DMS153 treated with DMSO at 0.1 percent for 48 hours (cell line): Measurements from ENCODE around the gene PAK5.

Experiments
- DNase-seq: peaks from one replicate; lab custom pipeline; 2025; ENCODE audit not compliant: unreplicated experiment; lab: John Stamatoyannopoulos, UW

PAK5 gene

DNA sequence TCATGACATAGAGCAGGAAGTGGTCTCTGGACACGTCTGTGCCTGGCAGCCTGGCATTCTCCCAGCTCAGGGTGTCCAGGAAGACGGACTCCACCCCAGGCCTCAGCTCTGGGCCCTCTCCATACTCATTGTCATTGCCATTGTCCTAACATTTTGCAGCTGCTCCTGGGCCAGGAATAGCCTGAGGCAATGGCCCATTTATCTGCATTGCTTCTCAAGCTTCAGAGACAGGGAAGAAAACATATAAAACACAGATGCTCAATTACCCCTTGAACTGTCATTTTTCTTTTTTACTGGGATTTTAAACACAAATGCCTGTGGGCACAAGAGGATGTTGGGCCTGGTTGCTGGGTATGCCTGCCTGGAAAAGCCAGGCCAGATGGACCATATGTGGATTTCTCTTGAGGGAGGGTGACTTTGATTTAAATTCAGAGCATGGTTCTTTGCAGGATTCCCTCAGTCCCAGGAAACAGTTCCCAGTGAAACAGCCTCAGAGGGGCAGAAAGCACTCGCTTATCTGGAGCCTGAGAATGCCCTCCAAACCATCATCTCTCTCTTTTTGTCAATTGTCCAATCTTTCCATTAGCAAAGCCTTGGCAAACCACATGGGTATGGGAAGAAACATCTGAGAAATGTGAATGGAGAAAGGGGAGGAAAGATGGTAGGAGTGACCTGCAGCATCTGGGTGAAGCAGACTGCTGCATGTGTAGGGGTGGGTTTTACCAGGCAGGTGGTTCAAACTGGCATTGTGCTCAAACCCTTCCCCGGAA, 306.6 kb downstream of the PAK5 start:
- peak; percentile 17 for DNase-seq

DNA sequence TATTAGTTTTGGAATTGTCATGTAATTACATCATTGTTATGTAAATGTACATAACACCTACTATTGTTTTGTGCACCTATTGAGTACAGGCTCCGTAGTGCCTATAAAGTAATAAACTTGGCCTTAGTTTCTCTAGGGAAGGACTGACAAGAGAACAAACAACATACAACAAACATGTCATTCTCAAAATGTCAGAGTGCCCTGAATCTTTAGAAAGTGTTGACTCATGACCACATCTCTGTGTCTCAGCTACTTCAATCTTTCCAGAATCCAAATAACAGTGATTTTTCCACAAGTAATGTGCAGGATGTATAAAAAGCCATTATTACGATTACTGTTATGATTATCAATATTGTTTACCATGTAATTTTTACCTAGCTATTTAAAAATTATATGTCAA, 307.3 kb downstream of the PAK5 start:
- DNase-seq: no peak

DNA sequence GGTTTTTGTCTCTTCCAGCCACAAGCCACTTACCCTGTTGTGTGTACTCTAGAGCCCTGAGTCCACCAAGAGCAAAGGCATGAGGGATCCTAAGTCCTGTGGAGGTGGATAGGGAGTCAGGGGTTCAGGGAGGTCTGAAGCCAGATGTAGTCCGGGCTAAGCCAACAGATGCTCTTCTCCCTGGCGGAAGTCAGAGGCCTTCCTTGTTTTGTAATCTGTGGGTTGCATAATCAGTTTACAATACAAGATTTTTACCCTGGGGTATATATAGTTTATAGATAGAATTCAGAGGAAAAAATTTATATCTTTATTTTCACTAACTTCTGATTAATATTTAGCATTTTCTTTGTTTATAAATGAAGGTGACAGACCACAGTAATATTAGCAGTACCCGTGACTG, 315.2 kb downstream of the PAK5 start:
- no peak for DNase-seq

DNA sequence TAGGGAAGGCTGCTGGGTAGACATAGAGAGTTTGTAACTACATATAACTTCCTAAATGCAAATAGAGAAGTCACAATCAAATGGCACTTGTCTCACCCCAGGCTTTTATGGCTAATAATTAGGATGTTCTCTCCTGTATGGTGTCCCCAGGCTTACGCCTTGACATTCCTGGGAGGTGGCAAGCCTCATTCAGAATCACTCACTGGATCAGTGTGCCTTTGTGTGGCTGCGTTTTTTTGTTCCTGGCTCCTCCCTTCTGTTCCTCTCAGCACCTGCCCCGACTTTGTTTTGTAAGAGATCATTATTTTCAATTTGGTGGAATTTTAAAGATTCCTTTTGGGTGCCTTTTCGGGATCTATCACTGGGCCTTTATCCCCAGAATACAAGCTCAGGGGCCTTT, 318.8 kb downstream of the PAK5 start:
- no peak for DNase-seq

DNA sequence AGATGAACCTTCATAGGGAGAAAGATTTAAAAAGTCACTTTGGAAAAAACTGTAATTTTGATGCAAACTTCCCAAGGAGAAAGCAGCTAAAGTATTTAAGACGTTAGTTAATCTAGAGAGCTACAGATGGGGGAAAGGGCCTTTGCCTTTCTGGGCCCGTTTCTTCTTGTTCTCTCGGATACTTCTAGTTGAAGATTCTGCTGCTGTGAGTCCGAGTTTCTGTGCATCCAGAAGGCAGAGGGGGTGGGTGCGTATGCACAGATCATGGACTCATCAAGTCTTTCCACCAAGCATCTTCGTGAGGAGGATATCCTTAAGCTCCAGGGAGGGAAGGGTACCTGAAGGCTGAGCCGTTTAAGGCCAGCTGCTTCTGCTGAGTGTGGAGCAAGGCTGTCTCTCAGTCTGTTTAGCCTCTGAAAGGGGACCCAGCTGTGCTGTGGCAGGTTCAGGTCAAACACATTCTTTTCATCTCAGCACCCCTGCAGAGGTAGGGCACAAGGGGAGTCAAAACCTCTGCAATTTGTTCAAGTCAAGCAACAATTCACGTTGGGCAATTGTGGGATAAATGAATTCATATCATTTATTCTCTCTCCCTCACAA, 320.2 kb downstream of the PAK5 start:
- no peak for DNase-seq

DNA sequence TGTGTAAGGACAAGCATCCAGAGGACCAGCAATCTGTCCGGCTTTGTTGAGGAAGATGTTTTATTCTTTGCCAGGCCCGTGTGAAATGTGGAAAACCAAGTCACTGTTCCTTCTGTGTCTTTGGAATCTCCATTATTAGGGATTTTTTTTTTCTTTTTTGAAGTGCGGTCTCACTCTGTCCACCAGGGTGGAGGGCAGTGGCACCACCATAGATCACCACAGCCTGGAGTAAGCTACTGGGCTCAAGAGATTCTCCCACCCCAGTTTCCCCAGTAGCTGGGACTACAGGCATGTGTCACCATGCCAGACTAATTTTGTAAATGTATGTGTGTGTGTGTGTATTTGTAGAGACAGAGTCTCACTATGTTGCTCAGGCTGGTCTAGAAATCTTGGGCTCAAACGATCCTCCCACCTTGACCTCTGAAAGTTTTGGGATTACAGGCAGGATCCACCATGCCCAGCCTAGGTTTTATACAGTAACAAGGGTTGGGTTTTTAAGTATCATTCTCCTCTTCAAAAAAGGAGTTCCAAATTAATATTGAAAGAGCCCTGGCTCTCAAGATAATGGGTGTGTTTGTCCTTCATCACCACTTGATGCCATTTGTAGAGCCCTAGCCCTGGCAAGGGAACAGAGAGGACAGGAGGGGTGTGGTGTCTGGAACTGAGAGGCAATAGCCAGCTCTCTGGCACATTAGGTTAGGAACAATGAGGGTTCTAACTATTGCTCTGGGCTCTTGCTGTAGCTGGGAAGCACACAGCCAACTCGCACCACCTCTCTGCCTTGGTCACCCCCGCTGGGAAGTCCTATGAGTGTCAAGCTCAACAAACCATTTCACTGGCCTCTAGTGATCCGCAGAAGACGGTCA, 321.3 kb downstream of the PAK5 start:
- DNase-seq: no peak

DNA sequence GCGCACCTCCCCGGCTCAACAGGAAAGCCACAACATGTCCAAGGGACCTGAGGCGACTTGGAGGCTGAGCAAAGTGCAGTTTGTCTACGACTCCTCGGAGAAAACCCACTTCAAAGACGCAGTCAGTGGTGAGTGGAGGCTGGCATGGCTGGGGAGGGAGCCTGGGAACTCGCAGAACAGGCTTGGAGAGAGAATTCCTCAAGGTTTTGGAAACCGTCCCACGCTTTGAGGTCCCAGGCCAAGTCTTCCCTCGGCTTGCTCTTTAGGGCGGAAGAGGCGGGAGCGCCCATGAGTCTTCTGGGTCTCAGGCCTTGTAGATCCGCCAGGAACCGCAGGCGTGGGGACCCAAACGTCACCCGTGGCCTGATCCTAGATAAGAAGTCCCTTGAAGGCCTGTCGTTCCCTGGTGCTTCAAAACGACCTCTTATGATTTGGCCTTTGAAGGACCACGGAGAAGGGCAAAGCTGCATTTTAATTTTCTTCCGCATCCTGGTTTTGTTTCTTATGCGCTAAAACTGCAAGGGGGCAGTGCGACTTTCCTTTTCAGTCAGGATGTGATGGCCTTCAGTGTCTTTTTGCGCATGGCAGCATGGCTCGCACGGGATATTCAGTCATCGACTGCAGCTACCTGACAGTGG, 322.5 kb downstream of the PAK5 start:
- no peak for DNase-seq

DNA sequence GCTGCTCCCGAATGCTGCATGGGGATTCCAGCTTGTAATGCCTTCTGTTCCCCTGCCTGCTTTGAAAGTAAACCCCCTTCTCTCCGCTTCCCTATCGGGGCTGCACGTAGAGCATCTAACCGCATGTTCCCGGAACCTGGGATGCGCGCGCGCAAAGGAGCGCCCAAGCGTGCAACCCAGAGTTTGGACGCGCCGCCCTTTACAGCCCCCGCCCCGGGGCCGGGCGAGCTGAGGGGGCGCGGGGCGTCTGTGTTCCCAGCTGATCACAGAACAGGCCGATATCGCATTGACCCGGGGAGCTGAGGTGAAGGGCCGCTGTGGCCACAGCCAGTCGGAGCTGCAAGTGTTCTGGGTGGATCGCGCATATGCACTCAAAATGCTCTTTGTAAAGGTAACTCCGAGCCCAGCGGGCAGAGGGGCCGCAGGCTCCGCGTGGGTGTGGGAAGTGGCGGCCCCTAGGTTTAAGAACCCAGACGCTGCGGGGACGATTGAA, 323.1 kb downstream of the PAK5 start:
- DNase-seq: no peak

DNA sequence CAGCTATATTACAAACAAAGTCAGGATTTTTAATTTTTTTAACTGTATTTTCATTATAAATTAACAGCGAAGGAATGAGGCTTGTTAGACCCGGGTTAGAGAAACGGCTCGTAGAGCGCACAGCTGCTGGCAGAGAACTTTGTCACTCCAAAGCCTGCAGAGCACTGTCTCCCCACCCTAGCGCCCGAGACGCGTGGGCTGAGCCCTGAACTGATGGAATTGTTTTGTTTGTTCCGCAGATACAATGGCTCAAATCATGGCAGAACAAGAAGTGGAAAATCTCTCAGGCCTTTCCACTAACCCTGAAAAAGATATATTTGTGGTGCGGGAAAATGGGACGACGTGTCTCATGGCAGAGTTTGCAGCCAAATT, 323.7 kb downstream of the PAK5 start:
- no peak for DNase-seq

DNA sequence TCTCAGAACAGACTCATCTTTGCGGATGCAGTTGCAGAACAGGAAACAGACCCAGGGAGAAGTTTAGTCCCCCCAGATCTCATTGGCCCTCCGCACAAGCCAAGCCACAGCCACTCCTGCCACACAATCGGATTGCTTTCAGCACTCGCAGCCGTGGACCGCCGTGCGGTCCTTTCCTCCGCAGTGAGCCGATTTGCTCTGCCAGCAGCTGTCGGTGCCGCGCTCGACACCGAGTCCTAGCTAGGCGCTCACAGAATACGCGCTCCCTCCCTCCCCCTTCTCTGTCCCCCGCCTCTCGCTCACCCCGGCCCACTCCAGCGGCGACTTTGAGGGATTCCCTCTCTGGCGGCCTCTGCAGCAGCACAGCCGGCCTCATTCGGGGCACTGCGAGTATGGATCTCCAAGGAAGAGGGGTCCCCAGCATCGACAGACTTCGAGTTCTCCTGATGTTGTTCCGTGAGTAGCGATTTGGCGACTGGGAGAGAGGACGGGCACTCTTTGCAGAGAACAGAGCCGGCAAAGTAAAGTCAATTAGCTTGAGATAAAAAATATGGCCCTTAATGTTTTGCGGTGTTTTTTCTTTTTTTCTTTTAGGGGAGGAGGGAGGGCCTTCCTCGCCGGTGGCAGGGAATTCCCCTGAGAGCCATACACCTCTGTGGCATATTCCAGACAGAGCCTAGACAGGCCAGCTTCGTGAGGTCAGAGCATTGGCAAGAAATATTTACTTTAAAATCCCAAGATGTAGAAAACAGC, 324.2 kb downstream of the PAK5 start, which contains the start of gene LAMP5:
Gene LAMP5, plus strand, starts transcription at position 130 of the 753 bp plus-strand sequence. Its CDS starts 263 bp downstream, at position 393.
- no peak for DNase-seq

DNA sequence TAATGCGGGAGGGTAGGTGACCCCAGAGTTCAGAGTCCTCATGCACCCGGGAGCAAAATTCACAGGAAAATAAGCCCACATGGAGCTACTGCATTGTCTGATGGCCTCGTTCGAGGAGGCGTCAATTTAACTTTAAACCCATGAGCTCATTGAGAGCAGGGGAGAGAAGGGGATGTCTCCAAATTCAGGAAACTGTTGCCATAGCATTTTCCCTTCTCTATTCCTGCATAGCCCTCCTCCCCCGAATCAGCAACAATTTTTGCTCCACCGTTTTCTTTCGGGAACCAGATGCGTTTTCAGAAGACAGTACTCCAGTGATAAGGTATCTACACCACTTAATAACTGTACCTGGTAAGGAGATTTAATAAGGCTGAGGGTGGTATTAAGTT, 324.8 kb downstream of the PAK5 start:
- DNase-seq: no peak

DNA sequence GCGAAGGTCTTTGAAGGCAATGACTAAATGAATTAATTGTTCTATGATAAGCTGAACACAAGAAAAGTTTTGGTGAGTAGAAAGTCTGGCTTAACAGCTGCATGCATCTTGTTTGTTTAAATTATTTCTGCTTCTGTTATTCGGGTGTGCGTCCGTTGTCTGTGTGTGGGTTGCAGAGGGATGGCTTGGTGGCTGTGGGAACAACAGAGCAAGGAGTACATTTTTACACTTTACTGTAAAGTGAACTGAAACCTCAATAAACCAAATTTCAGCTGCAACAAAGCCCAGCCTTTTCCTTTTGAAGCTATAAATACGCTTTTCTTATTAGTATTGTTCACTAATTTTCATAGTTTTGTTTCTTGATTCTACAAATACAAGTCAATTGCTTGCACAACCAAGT, 328.0 kb downstream of the PAK5 start:
- DNase-seq: no peak

DNA sequence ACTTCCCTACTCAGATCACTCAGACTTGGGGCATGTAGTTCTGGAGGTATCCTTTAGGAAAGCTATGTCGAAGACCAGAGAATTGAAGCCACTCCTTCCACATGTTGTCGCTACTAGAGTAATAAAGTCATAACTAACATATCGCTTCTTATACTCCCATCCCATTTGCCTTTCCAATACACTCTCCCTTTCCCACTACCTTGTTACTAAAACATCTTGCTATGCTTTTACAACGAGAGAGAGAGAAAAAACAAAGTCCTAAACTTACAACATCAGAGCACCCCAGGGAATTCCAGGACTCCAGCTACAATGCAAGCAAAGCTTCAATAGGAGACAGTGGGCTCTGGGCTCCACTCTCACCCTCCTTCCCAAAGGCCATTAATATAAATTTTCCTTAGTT, 329.6 kb downstream of the PAK5 start:
- DNase-seq: no peak

DNA sequence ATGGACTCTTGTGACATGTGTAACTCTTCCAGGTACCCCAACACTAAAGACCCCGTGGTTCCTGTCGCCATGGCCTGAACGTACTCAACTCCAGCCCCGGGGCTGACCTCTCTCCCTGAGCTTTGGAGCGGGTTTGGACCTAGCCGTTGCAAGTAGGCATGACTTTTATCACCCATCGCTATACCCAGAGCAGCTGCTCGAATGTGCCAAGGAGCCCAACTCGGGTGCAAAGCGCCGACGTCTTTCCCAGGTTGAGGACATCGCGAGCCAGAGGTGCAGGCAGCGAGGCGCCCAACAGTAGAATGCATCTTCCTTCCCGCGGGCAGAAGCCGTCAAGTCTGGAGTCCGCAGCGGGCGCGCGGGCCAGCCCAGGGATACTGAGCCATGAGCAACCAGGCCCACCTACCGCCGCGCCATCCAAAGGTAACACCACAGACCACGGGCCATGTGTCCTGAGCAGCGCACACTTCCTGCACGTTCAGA, 330.1 kb downstream of the PAK5 start:
- no peak for DNase-seq

DNA sequence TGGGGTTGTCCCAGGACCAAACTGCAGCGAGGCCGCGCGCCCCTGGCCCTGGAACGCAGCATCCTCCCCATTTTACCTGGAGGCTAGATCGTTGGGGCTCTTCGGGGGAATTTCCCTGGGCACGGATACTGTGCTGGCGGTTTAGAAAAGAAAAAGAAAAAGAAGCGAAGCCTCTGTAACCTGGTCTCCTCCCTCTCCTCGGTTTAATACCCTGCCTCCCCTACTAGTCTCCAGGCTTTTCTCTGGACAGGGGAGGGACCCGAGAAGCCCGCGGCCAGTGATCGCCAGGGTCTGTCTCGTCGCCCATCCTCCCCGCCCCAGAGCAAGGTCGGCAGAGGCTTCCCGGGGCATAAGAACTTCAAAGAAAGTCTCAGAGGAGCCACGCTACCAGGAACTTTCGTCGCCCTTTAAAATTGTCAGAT, 330.6 kb downstream of the PAK5 start:
- DNase-seq: no peak

DNA sequence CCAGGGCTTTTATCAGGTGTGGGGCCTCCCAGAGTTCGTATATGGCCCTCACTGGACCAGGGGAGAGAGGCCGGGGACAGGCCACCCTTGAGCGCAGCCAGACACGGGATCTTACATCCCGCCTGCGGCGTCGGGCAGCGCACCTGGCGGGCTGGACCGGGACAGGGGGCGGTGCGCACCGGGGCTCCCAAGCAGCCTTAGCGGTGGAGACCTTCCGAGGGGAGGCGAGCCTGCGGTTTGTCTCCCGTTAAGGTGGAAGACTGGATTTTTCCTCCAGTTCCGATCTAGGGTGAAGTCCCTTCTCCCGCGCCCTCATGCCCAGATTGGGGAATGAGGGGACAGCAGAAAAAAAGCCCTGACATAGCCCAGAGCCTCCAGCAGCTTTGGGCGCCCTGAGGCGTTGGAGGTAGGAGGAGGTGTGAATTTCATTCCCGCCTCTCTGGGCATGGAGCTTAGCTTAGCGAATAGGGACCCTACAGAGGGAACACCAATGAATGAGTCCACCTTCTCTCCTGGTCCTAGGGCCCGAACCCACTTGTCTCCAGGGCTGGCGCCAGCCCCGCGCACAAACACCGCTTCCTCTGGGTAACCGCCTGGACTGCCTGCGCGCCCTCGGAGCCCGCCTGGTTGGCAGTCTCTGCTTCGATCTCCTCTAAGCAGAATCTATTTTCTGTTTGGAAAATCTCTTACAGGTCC, 331.2 kb downstream of the PAK5 start:
- no peak for DNase-seq

DNA sequence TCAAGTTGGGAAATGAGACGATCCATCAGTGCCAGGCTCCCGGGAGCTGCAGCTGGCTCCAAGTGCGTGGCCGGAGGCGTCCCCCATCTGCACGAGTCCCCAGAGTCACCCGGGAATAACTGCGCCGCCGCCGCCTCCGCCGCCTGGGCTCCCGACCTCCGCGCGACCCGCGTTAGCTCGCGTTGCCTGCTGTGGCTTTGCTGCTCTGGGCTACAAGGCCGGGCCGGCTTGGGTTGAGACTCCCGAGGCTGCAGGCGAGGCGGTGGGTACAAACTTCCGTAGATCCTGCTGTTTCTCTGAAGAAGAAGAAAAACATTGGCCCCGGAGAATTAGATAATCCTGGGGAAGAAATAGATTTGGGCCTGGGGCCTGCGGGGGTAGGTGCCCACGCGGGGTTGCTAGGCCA, 331.9 kb downstream of the PAK5 start:
- no peak for DNase-seq

DNA sequence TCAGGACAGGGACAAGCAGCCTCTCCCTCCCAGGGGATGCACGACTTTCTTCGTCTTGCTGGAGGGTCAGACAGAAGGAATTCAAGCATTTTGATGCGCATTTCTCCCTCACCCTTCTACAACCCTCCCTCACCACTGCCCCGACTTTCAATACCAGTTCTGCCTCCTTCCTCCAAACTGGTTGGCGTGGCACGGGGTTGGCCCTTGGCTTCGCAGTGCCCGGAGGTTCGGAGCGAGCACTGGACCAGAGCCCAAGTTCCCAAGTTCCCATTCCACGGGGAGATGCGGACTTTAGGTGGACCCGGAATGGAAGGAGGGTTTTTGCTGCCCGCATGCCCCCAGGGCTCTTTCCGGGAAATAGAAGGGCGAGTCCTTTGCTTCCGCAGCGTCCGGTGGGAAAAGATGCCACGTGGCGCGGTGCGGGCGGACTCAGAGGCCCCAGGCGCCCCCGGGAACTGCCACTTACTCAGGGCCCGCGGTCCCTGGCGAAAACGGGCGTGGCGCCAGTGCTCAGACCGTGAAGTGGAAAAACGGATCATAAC, 332.5 kb downstream of the PAK5 start:
- DNase-seq: no peak

DNA sequence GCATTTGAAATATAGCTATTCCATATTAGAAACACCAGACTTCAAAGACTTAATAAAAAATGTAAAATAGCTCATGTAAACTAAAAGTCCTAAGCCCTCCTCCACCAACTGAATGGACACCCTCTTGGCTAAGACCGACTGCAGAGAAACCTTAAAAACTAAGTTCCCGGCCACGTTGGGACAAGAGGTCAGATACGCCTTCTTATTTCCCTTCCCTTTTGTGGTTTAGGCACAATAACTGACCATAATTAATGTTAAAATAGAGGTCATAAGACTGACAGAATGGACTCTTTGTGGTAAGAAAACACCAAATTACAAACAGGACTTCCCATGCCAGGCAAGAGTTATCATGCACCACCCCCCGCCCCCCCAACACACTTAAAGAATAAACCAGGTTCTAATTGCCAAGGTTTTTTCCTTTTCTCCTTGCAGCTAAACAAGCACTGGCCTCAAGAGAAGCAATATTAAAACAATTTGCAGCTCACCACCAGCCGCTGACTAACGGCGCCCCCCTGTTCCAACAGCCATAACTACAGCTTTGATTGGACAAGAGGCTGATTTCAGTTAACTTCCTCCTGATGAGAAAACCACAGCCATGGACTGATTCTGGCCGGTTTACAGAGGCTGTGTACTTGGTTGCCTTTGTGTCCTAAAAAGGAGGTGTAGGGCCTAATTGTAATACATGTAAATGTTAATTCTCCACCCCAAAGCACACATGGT, 335.2 kb downstream of the PAK5 start:
- DNase-seq: no peak
